ENCODE measurements around the gene TNFSF8. TPM values are rescaled to one million over a fixed set of nuclear protein-coding genes. Genes with fewer than 3 reads are reported as not detected.

Gene TNFSF8
- total and polyA plus RNA-seq, 4 experiments from 2014 or later, result 43.2 to 108 (median 64.5) TPM

- H3K36me3 Mint-ChIP-seq, result peaks cover 22 to 83% of the 10 kb centered on the region in 2 donors
- no peaks in the 10 kb centered on the region for H3K27me3 ChIP-seq (ENCODE audit: insufficient read depth, low read length)
- no peaks in the 10 kb centered on the region for H3K9me3 Mint-ChIP-seq
- no peak for DNase-seq
- H3K4me3 Mint-ChIP-seq, result peak overlapping the region in 7 of 8 donors; percentile 26 to 85 (median 75)
- no peak overlapping the region for H3K4me3 ChIP-seq (ENCODE audit: low read length in 2 of 2)
- peak overlapping the region in 6 of 7 donors; percentile 88 to 96 (median 90) for H3K27ac Mint-ChIP-seq
- H3K4me1 ChIP-seq (ENCODE audit: insufficient read depth, low read length), result peaks cover 100% of the 10 kb centered on the region
- H3K9me3 ChIP-seq (ENCODE audit: control insufficient read depth in 1 of 2, low read length in 2 of 2), result no peaks in the 10 kb centered on the region
- H3K27ac ChIP-seq (ENCODE audit: low read depth, low read length), result peak overlapping the region; percentile 44
- H3K36me3 ChIP-seq (ENCODE audit: insufficient read depth, low read length), result peaks cover 20% of the 10 kb centered on the region
- ChIA-PET POLR2A (ENCODE audit: partially characterized antibody) (interaction anchor here (0.9 to 5.5 kb wide), 18 partner anchors 8 to 534 kb away, joined by 3 to 122 read pairs (median 4); partner anchors contain the start of gene TNFSF8), CTCF (ENCODE audit: partially characterized antibody) (interaction anchor here (0.9 to 8.7 kb wide), 40 partner anchors 8 to 501 kb away, joined by 3 to 363 read pairs (median 6); partner anchors contain the start of genes TEX48, TNFSF15 and TNFSF8)
- peaks cover 59 to 83% (median 69%) of the 10 kb centered on the region in 4 donors for H3K4me1 Mint-ChIP-seq
- H3K27me3 Mint-ChIP-seq, result no peaks in the 10 kb centered on the region
- intact Hi-C loops (cut with micrococcal nuclease), result loop anchor here (1.0 to 10.0 kb wide), 4 partner anchors 107 to 512 kb away; no protein-coding TSS in a partner anchor
Measured at GRCh38 chr9:114906922-114907571, 23.3 kb downstream of the TNFSF8 start.

DNA sequence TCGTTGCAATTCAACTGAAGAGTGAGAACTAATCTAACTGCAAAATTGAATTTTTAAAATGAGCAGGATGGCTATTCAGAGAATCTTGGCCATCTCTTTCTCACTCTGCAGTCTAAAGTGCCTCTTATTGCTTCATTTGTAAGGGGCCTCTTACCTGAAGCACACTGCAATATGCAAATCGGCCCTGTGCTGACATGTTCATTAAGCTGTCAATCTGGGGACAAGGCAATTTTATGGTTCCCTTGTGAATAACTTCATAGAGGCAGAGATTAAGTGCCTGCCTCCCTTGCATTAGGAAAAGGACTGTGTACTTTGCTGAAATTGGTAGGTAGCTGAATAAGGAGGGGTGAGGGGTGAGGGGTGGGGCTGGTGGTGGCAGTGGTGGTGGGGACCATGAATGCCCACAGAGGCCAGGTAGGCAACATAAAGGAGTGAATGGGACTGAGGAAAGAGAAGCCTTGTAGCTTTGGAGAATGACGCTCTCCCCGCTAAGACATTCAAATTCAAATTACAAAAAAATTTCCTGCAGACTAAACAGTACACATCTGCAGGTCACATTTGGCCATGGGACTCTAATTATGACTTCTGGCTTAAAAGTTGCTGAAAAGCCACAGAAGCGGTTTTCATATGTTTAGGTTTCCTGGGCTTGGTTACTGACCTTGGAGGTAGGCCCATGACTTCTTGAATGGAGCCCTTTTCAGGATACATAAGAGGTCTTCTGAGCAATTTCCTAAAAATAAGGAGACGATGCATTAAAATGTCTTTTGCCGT lies 25.0 kb downstream of the TNFSF8 start:
- no peaks in the 10 kb centered on the region for H3K27me3 Mint-ChIP-seq
- CTCF ChIA-PET (ENCODE audit: partially characterized antibody), result interaction anchor here (0.9 to 8.7 kb wide), 20 partner anchors 7 to 499 kb away, joined by 3 to 363 read pairs (median 10); partner anchors contain the start of genes TEX48, TNFSF15 and TNFSF8
- no peaks in the 10 kb centered on the region for H3K9me3 ChIP-seq (ENCODE audit: control insufficient read depth in 1 of 2, low read length in 2 of 2)
- H3K4me3 ChIP-seq (ENCODE audit: low read length in 2 of 2), result no peak overlapping the region
- no peaks in the 10 kb centered on the region for H3K27me3 ChIP-seq (ENCODE audit: insufficient read depth, low read length)
- DNase-seq, result no peak
- POLR2A ChIA-PET (ENCODE audit: partially characterized antibody), result interaction anchor here (2.4 to 3.5 kb wide), 2 partner anchors 16 to 24 kb away, joined by 10 to 14 read pairs; no protein-coding TSS in a partner anchor
- peaks cover 20% of the 10 kb centered on the region for H3K36me3 ChIP-seq (ENCODE audit: insufficient read depth, low read length)
- peak overlapping the region in 5 of 8 donors; percentile 16 to 35 (median 24) for H3K4me3 Mint-ChIP-seq
- H3K36me3 Mint-ChIP-seq, result peaks cover 22 to 84% of the 10 kb centered on the region in 2 donors
- peaks cover 0 to 2% (median 0%) of the 10 kb centered on the region in 8 donors for H3K9me3 Mint-ChIP-seq
- H3K4me1 Mint-ChIP-seq, result peaks cover 43 to 84% (median 59%) of the 10 kb centered on the region in 4 donors
- peak overlapping the region in 4 of 7 donors; percentile 41 to 79 (median 58) for H3K27ac Mint-ChIP-seq
- H3K27ac ChIP-seq (ENCODE audit: low read depth, low read length), result peak overlapping the region; percentile 31
- H3K4me1 ChIP-seq (ENCODE audit: insufficient read depth, low read length), result peaks cover 100% of the 10 kb centered on the region
- intact Hi-C loops (cut with micrococcal nuclease), result loop anchor here (10.0 kb wide), 1 partner anchor 511 kb away; no protein-coding TSS in a partner anchor

DNA sequence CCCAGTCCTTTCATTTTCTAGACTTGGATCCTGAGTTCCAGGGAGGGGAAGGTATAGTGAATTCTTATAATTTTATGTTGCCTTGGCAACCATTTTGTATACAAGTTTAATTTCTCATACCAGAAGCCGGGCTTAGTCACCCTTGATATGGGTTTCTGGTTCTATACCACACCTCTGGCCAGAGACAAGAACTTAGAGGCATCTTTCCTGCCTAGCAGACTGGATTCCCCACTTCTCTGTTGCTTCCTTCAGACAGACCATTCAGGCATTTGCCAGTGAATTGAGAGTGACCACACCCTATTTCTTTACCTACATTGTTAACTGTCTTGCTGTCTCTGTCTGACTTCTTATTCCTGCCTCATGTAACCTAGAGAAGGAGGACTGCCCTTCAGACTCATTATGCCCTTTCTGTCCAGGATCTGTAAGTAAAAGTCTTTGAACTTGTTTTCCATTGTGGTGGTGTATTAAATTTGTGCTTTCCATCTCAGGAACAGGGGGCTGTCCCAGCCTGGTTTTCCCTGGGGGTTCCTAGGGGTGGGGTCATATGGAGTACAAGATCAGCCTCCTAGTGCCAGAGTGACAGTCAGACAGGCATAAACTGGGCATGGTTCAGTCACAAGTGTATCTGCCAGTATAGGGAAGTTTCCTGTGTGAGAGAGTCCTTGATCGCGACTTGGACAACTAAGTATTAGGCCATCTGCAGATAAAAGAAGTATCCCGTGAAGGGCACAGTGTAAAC lies 27.4 kb downstream of the TNFSF8 start:
- no peaks in the 10 kb centered on the region for H3K27me3 ChIP-seq (ENCODE audit: insufficient read depth, low read length)
- H3K27ac Mint-ChIP-seq, result peak overlapping the region in 6 of 7 donors; percentile 54 to 96 (median 87)
- DNase-seq, result peak in 4 of 5 donors; percentile 60 to 81 (median 75)
- peak overlapping the region; percentile 60 for H3K27ac ChIP-seq (ENCODE audit: low read depth, low read length)
- H3K27me3 Mint-ChIP-seq, result no peaks in the 10 kb centered on the region
- H3K9me3 ChIP-seq (ENCODE audit: control insufficient read depth in 1 of 2, low read length in 2 of 2), result no peaks in the 10 kb centered on the region
- POLR2A ChIA-PET (ENCODE audit: partially characterized antibody), result interaction anchor here (0.9 to 2.4 kb wide), 3 partner anchors 11 to 26 kb away, joined by 4 to 10 read pairs (median 7); no protein-coding TSS in a partner anchor
- peak overlapping the region in 6 of 8 donors; percentile 72 to 84 (median 80) for H3K4me3 Mint-ChIP-seq
- peaks cover 0 to 2% (median 0%) of the 10 kb centered on the region in 8 donors for H3K9me3 Mint-ChIP-seq
- intact Hi-C loops (cut with micrococcal nuclease), result loop anchor here (10.0 kb wide), 1 partner anchor 508 kb away; no protein-coding TSS in a partner anchor
- H3K36me3 Mint-ChIP-seq, result peaks cover 12 to 65% of the 10 kb centered on the region in 2 donors
- peaks cover 100% of the 10 kb centered on the region for H3K4me1 ChIP-seq (ENCODE audit: insufficient read depth, low read length)
- H3K4me1 Mint-ChIP-seq, result peaks cover 19 to 65% (median 36%) of the 10 kb centered on the region in 4 donors
- CTCF ChIA-PET (ENCODE audit: partially characterized antibody), result interaction anchor here (1.1 to 8.7 kb wide), 4 partner anchors 27 to 222 kb away, joined by 3 to 363 read pairs (median 80); partner anchors contain the start of gene TNFSF8
- H3K36me3 ChIP-seq (ENCODE audit: insufficient read depth, low read length), result peaks cover 20% of the 10 kb centered on the region
- H3K4me3 ChIP-seq (ENCODE audit: low read length in 2 of 2), result peak overlapping the region in 1 of 2 donors; percentile 11

DNA sequence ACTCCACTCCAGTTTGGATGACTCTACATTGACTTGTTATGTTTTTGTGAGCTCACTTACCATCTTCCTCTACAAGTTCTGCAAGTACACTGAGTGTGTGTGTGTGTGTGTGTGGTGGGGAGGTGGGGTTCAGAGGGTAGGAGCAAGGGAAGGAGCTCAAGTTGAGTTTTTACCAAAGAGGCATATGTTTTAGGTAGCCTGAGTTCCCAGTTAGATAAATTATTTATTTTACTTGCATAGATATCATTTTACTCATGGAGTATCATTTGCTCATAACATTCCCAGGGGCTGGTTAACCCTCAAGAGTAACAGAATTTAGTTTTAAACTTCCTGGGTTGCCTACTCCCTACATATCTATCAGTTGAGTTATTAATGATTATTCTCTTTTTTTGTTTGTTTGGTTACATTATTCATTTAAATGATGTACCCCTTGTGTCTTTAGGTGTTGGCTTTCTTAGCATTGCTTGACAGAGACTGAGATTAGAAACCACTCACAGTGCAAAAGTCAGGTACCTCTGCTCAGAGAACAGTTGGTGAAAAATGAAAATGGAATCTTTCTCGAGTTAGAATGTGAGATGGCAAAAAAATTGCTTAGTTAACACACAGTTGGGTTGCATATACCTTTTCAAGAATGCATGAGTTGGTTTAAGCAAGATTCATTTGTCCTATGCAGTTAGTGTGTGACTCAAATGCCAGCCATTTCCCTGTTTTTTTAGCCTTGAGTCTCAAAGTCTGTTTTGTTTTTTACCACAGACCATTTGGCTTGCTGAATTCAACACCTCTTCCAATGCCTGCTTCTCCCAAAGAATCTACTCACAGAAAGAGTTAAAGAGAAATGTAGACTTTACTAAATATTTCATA lies 29.2 kb downstream of the TNFSF8 start:
- H3K36me3 Mint-ChIP-seq, result peaks cover 1 to 53% of the 10 kb centered on the region in 2 donors
- H3K27ac ChIP-seq (ENCODE audit: low read depth, low read length), result no peak overlapping the region
- peaks cover 100% of the 10 kb centered on the region for H3K4me1 ChIP-seq (ENCODE audit: insufficient read depth, low read length)
- no peaks in the 10 kb centered on the region for H3K9me3 ChIP-seq (ENCODE audit: control insufficient read depth in 1 of 2, low read length in 2 of 2)
- peak overlapping the region in 6 of 8 donors; percentile 33 to 82 (median 70) for H3K4me3 Mint-ChIP-seq
- H3K9me3 Mint-ChIP-seq, result peaks cover 0 to 2% (median 0%) of the 10 kb centered on the region in 8 donors
- H3K27me3 Mint-ChIP-seq, result no peaks in the 10 kb centered on the region
- H3K36me3 ChIP-seq (ENCODE audit: insufficient read depth, low read length), result peaks cover 20% of the 10 kb centered on the region
- H3K27me3 ChIP-seq (ENCODE audit: insufficient read depth, low read length), result no peaks in the 10 kb centered on the region
- H3K27ac Mint-ChIP-seq, result peak overlapping the region in 6 of 7 donors; percentile 53 to 96 (median 86)
- peaks cover 2 to 52% (median 24%) of the 10 kb centered on the region in 4 donors for H3K4me1 Mint-ChIP-seq
- peak overlapping the region in 1 of 2 donors; percentile 3 for H3K4me3 ChIP-seq (ENCODE audit: low read length in 2 of 2)
- DNase-seq, result no peak
- intact Hi-C loops (cut with micrococcal nuclease), result loop anchor here (10.0 kb wide), 1 partner anchor 506 kb away; no protein-coding TSS in a partner anchor
- POLR2A ChIA-PET (ENCODE audit: partially characterized antibody), result interaction anchor here (1.0 to 4.7 kb wide), 5 partner anchors 9 to 48 kb away, joined by 4 to 95 read pairs (median 7); partner anchors contain the start of gene TNFSF8
- CTCF ChIA-PET (ENCODE audit: partially characterized antibody), result interaction anchor here (1.0 to 4.7 kb wide), 5 partner anchors 31 to 220 kb away, joined by 3 to 46 read pairs (median 4); partner anchors contain the start of gene TEX48

DNA sequence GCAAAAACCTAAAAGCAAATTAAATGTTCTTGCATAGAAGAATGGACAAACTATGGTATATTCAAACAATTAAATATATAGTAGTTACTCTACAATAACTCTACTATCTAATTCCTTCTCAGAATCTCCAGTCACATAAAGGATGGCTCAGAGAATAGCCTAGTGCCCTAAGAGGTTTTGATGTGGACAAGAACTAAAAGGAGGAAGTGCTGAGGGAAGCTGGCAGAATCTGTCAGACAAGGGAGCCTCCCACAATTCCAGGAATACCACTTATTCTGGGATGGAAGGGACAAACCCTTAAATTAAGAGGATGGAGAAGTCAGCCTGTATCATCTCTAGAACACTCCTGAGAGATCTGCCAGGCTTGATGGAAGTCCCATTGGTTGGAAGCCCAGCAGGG lies 30.4 kb downstream of the TNFSF8 start:
- H3K27ac Mint-ChIP-seq, result peak overlapping the region in 2 of 7 donors; percentile 64 to 72
- POLR2A ChIA-PET (ENCODE audit: partially characterized antibody), result interaction anchor here (0.7 to 4.7 kb wide), 14 partner anchors 7 to 307 kb away, joined by 3 to 95 read pairs (median 8); partner anchors contain the start of gene TNFSF8
- H3K27me3 Mint-ChIP-seq, result no peaks in the 10 kb centered on the region
- Histone ChIP-seq H3K27me3 (ENCODE audit: insufficient read depth, low read length) (no peaks in the 10 kb centered on the region), H3K9me3 (ENCODE audit: control insufficient read depth in 1 of 2, low read length in 2 of 2) (no peaks in the 10 kb centered on the region), H3K4me3 (ENCODE audit: low read length in 2 of 2) (no peak overlapping the region), H3K4me1 (ENCODE audit: insufficient read depth, low read length) (peaks cover 100% of the 10 kb centered on the region), H3K27ac (ENCODE audit: low read depth, low read length) (no peak overlapping the region), H3K36me3 (ENCODE audit: insufficient read depth, low read length) (peaks cover 20% of the 10 kb centered on the region)
- peaks cover 0 to 56% (median 33%) of the 10 kb centered on the region in 4 donors for H3K4me1 Mint-ChIP-seq
- H3K36me3 Mint-ChIP-seq, result peaks cover 0 to 45% of the 10 kb centered on the region in 2 donors
- no peak overlapping the region for H3K4me3 Mint-ChIP-seq
- intact Hi-C loops (cut with micrococcal nuclease), result loop anchor here (1.0 to 10.0 kb wide), 3 partner anchors 17 to 505 kb away; partner anchors contain the start of gene TNFSF8
- peaks cover 0 to 7% (median 1%) of the 10 kb centered on the region in 8 donors for H3K9me3 Mint-ChIP-seq
- CTCF ChIA-PET (ENCODE audit: partially characterized antibody), result interaction anchor here (0.8 to 4.7 kb wide), 12 partner anchors 10 to 495 kb away, joined by 3 to 46 read pairs (median 6); partner anchors contain the start of gene TEX48
- DNase-seq, result no peak

Measured in CD4-positive, alpha-beta memory T cell (primary cell).